Activated T-cell treated with anti-CD3 and anti-CD28 coated beads for 4 hours (primary cell): ENCODE measurements around the gene ZNF429.
"Not testable (repeated sequence)": the region's sequence is repeated elsewhere in the genome, so short reads cannot be mapped to it uniquely, and the experiment has no call there.

Experiments
- DNase-seq: peaks from one replicate; pipeline ENCODE4 v3.0.0-alpha.2; 2020

ZNF429 gene

DNA sequence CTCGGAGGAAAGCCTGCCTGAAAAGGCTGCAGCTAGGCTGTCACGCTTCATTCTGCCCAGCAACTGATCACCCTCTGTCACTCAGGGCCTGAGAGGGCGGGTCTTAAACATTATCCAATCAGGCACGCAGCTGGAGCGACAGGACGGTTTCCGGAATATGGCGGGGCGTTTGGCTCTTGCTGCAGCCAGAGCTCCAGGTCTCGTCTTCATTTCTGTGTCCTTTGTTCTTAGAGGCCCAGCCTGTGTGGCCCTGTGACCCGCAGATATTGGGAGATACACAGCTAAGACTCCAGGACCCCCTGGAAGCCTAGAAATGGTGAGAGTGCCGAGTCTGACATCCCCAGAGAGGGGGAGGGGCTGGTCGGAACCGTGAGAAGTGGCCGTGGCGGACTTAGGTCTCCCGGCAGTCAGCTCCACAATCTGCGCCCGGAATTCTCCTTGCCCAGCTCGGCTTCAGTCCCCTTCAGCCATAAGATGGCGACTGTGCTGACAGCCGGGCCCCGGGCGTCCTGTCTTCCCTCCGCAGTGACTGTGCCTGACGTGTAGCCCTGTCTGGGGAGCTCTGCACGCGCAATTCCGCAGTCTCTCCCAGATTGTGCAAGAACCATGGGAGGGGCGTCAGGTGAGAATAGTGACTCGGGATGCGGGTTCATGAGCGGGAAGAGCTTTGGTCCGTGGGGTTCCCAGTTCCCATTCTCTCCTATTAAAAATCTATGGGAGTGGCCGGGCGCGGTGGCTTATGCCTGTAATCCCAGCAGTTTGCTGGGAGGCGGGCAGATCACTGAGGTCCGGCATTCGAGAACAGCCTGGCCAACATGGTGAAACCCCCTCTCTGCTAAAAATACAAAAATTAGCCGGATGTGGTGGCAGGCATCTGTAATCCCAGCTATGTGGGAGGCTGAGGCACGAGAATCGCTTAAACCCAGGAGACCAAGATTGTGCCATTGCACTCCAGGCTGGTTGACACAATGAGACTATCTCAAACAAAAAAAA is at the start of gene ZNF429:
Gene ZNF429, plus strand, starts transcription at position 144 of the 993 bp plus-strand sequence. Its CDS starts 170 bp downstream, at position 314.
- peak; percentile 87 for DNase-seq

DNA sequence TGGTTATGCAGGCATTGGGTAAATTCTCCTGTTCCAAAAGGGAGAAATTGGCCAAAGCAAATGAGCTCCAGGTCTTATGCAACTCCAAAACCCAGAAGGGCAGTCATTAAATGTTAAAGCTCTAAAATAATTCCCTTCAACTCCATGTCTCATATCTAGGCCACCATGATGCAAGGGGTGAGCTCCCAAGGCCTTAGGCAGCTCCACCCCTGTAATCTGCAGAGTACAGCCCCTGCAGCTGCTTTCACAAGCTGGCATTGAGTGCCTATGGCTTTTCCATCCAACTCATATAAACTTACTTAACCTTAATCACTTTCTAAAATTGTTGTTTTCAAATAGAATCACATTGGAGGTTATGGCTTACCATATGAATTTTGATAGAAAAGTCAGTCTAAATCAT is 44.7 kb upstream of the ZNF429 start:
- DNase-seq, result no peak

DNA sequence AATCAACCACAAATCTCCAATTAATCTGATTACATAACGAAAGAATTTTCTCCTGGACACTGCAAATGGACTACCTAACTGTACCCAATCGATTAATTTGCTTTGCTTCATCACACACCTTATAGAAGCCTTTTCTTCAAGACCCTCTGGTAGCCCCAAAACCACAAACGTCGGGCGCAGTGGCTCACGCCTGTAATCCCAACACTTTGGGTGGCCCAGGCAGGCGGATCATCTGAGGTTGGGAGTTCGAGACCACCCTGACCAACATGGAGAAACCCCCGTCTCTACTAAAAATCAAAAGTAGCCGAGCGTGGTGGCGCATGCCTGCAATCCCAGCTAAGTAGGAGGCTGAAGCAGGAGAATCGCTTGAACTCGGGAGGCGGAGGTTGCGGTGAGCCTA is 42.9 kb upstream of the ZNF429 start:
- DNase-seq, result no peak

DNA sequence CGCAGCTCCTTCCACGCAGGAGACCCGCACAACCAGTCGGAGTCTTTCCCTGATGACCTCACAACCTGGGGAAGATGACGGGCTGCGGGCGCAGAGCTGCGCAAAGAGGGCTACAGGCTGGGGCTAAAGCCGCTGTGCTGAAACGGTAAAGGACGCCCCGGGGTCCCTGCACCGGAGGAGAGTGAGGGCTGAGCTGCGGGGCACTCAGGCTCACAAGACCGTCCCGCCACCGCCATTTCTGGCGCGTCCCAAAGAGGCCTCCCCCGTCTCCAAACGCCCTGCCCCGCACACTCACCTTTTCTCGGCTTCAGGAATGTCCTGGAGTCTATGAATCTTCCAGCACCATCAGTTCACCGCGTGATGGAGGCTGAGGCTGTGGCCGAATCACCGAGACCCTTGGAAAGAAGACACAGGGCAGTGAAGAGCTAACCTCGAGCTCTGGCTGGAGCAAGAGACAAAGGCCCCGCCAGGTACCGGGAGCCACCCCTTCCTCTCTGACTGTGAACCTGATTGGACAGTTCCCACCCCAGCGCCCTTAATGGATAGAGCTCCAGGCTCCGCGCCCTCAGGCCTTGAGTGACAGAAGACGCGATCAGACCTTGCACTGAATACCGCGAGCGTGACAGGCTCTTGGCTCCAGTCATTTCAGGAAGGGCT is 41.8 kb upstream of the ZNF429 start:
- DNase-seq, result no peak

DNA sequence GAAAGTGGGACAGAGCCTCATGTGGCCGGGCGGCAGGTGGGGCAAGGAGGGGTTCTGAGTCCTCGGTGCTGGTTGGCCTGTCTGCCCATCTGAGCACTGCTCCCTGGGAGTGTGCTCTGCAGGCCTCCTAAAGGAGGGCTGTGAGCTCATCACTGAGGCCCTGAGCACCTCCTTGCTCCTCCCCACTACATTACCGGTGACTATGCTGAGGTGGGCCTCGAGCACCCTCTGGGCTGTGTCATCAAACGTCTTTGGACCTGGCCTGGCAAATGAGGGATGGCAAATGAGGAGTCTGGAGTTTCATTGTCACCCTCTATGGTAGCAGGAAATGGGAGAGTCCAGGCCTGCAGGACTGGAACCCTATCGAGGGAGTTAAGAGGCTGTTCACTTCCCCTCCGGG is 38.8 kb upstream of the ZNF429 start:
- no peak for DNase-seq

DNA sequence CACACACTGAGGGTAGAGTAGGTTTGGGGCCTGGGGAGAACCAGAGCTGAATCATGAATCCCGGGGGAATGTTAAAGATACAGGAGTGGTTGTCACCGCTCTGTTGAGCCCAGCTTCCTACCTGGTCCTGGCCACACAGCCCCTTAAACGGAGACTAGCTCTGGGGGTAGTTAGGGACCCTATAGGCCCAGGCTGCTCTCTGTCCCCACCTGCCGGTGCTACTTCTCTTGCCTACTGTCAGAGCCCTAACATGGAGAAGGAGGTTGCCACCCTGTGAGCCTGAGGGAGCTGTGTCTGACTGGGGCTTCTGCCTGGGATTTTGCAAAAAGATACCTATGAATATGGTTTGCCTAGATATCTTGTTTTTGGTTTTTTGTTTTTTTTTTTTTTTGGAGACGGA is 36.6 kb upstream of the ZNF429 start:
- no peak for DNase-seq

DNA sequence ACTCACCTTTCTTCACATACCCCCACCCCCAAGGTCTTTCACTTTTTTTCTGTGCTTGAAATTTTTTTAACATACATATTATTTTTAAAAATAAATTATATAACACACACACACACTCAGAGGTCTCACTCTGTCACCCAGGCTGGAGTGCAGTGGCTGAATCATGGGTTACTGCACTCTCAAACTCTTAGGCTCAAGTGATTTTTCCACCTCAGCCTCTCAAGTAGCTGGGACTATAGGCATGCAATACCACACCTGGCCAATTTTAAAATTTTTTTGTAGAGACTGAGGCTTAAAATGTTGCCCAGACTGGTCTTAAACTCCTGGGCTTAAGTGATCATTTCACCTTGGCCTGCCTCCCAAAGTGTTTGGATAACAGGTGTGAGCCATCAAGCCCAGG is 32.9 kb upstream of the ZNF429 start:
- no peak for DNase-seq

DNA sequence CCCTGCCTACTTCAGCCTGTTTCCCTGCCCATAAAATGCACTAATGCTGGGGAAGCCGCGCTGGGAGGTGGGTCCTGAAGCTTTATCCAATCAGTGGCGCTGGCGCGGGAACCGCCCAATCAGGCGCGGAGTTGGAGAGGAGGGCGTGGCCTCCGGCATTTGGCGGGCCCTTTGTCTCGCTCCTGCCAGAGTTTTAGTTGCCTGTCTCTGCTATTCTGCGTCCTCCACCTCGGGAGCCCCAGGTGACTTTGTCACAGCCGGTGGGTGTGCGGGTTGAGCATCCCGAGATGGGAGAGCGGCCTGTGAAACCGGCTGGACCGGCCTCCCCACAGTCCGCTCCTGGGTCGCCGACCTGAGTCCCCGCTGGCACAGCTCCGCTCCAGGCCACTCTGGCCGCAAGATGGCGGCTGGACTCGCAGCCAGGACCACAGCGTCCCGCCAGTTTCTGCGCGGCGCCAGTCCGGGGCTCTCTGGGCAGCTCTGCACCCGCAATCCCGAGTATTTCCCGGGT is 30.7 kb upstream of the ZNF429 start:
- DNase-seq, result peak; percentile 60

DNA sequence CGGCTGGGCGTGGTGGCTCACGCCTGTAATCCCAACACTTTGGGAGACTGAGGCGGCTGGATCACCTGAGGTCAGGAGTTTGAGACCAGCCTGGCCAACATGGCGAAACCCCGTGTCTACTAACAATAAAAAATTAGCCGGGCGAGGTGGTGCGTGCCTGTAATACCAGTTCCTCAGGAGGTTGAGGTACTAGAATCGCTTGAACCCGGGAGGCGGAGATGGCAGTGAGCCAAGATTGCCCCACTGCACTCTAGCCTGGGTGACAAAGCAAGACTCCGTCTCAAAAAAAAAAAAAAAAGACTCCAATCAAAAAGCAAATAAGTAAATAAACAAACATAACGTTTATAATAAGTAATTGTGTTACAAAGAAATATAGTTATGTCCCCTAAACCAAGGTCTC is 23.0 kb upstream of the ZNF429 start:
- DNase-seq, result not testable (repeated sequence)

DNA sequence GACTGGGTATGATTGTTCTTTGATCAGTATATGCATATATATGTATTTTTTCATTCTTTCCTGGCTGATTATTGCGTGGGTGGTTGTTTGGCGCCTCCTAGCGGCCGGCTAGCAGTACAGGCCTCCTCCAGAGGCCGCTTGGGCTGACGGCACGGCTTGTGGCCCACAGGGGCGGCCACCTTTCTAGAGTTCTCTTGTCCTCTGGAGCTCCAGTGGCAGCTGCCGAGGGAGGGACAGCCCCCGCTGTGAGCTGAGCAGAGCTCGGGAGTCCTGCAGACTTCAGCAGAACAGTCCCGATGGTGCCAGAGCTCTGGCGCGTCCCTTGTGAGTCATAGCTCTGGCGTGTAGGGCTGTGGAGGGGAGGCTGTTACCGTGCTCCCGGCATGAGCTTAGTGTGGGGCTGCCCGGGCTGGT is 22.5 kb upstream of the ZNF429 start:
- DNase-seq, result peak; percentile 55

DNA sequence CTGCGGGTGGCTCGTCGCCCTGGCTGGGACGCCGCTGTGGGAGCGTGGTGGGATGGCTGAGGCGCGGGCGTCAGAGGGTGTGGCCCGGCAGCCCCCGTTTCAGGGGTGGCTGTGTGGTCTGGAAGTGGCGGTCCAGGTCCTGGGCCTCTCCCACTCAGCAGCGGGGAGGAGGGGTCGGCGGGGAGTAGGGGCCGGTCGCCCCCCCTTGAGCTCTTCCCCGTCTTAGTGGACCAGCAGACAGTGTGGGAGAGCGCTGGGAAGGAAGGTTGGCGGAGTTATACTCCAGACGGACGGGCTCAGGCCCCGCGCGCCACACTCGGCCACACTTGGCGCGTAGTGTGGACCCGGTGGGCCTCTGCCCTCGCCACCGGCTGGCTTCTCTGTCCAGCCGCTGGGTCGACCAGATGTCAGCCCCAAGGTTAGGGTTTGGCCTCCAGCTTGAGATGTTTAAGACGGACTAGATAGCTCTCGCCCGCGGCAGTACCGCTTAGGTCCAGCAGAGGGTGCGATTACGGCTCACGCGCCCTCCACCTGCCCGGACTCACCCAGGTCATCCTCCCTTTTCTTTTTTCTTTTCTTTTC is 21.7 kb upstream of the ZNF429 start:
- peak; percentile 57 for DNase-seq

DNA sequence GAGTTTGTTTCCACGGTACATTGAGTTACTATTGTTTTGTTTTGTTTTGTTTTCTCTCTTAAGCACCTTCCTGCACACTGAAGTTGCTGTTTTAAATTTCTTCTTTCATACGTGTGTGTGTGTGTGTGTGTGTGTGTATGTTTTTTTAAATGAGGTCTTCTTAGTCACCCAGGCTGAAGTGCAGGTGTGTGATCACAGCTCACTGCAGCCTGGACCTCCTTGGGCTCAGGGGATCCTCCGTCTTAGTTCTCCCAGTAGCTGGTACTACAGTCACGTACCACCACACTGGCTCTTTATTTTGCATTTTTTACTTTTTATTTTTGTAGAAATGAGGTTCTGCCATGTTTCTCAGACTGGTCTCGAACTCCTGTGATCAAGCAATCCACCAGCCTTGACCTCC is 20.8 kb upstream of the ZNF429 start:
- no peak for DNase-seq

DNA sequence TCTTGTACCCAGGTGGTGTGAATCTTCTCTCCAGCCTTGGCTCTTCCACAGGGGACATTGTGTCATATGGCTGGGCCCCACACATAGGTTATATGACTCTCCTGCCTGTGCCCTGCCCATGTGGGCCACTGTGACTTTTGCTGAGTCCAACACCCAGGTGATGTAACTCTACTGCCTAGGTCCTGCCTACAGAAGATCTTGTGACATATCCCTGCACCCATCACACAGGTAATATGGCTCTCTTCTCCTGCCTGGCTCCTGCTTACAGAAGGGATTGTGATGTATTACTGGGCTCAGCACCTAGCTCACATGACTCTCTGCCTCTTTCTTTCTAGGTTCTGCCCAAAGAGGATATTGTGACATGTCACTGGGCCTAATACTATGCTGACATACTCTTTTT is 19.5 kb upstream of the ZNF429 start:
- no peak for DNase-seq

DNA sequence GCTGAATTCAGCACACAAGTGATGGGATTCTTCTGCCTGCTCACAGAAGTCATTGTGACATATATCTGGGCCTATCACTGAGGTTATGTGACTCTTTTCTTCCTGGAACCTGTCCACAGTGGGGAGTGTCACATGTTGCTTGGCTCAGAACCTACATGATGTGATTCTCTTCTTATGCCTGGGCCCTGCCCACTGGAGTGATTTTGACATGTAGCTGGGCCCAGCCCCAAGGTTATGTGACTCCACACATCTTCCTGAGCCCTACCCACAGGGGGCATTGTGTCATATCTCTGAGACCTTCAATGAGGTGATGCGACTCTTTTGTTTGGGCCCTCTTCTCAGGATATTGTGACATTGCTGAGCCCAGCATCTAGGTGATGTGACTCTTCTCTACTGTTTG is 17.4 kb upstream of the ZNF429 start:
- DNase-seq, result no peak

DNA sequence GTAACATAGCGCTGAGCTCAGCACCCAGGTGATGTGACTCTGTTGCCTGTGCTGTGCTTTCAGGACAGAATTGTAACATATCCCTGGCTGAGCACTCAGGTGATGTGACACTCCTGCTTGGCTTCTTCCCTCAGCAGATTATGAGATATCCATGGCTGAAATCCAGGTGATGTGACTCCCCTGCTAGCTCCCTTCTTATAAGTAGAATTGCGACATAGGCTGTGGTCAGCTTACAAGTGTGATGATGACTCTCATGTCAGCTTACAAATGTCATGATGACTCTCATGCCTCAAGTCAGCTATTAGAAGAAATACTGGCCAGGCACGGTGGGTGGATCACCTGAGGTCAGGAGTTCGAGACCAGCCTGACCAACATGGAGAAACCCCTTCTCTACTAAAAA is 14.3 kb upstream of the ZNF429 start:
- no peak for DNase-seq

DNA sequence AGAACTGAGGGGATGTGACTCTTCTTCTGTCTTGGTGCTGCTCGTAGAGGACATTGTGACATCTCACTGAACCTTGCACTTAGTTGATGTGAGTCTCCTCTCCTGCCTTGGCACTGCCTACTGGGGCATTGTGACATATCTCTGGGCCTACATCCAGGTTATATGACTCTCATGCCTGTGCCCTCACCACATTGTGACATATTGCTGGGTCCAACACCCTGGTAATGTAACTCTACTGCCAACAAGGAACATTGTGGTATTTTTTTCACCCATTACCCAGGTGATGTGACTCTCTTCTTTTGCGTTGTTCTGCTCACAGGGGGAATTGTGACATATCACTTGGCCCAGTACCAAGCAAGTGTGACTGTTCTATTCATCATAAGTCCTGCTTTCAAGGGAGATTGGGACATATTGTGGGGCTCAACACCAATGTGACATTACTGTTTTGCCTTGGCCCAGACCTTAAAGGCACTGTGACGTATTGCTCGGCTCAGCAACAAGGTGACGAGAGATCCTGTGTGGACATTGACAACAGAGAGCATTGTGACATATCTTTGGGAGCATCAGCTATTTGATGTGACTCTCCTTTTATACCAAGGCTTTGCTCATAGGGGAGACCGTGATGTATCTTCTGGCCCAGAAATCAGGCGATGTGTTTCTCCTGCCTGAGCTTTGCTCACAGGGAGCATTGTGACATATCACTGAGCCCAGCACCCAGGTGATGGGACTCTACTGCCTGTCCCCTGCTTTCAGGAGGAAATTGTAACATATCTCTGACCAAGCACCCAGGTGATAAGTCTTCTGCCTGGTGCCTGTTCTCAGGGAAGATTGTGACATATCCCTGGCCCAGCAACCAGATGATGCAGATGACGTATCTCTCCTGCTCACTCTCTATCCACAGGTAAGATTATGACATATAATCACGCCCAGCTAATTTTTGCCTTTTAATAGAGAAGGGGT is 12.2 kb upstream of the ZNF429 start:
- no peak for DNase-seq

DNA sequence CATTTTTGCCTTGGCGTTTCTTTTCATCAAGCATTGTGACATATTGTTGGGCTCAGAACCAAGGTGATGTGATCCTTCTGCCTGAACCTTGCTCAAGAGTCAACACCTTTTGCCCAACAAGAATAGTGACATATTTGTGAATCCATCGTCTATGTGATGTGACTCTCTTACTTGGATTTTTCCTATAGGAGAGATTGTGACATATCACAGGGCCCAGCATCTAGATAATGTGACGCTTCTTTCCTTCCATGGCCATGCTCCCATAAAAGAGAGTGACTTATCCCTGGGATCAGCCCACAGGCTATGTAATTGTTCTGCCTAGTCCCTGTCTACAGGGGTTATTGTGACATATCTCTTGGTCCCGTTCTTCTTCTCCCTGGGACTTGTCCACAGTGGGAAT is 8.5 kb upstream of the ZNF429 start:
- DNase-seq, result no peak

DNA sequence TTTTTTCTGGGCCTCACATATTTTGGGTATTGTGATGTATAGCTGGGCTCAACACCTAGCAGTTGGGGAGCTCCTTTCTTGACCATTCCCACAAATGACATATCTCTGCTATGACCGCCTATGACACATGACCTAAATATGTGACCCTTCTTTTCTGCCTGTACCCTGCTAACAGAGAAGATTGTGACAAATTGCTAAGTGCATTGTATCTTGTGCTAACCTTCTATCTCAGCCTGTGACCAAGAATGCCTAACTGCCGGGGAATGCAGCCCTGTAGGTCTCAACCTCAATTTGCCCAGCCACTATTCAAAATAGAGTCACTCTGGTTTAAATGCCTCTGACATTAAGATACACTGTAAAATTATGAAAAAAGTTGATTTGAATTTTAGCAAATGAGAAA is 6.8 kb upstream of the ZNF429 start:
- DNase-seq, result no peak

DNA sequence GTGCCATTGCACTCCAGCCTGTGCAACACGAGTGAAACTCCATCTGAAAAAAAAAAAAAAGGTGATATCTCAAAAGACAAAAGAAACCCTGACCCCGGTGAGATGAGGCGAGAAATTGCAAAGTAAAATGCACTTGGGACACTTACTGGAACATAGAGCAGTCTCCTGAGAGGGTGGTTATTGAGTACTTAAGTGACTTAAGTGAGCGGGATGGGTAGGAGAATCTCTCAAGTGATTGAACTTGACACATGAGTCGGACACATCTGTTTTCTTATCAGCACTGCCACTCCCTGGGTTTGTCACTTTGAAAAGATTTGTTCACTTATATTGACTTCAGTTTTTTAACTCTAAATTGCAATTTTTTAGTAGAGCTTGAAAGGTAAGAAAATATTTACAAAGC is 2.8 kb downstream of the ZNF429 start:
- DNase-seq, result no peak

DNA sequence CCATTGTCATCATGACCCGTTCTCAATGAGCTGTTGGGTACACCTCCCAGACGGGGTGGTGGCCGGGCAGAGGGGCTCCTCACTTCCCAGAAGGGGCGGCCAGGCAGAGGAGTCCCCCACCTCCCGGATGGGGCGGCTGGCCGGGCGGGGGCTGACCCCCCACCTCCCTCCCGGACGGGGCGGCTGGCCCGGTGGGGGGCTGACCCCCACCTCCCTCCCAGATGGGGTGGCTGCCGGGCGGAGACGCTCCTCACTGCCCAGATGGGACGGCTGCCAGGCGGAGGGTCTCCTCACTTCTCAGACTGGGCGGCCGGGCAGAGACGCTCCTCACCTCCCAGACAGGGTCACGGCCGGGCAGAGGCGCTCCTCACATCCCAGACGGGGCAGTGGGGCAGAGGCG is 5.7 kb downstream of the ZNF429 start:
- DNase-seq, result not testable (repeated sequence)

DNA sequence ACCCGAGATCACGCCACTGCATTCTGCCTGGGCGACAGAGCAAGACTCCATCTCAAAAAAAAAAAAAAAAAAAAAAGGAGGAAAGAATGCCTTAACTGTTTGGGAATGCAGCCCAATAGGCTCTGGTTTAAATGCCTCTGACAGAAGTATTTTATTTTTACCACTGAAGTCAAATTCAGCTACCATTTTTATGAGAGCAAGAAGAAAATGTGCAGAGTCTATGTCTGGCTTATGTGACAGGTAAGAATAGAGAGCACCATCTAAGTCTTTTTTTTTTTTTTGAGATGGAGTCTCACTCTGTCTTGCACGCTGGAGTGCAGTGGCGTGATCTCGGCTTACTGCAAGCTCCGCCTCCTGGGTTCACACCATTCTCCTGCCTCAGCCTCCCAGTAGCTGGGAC is 7.2 kb downstream of the ZNF429 start:
- not testable (repeated sequence) for DNase-seq

DNA sequence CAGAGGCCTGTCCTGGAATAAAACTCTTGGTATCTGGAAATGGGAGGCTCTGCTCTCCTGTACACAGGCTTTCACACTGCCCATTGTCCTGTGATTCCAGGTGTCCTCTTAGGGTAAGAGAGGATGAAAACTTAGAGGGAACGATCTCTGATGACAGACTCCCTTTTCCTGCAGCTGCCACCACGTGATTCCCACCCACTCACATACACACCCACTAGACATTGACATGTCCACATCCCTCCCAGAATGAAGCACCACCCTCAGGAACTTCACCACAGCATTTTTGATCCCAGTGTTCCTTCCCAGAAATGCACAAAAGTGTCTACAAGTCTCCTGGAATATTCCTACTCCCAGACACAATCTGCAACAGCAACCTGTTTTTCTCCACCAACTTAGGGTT is 8.2 kb downstream of the ZNF429 start:
- DNase-seq, result no peak
